Measurements from ENCODE around the gene LRIG1. TPM values are rescaled to one million over a fixed set of nuclear protein-coding genes. Genes with fewer than 3 reads are reported as not detected.

Gene LRIG1
- total RNA-seq, 1 experiment from 2014 or later: 16.0 TPM

- H3K4me1 ChIP-seq (replicated peaks): peaks cover 25% of the 10 kb centered on the region
- DNase-seq (ENCODE audit: low read depth in 1 of 2, low spot score in 2 of 2): no peak
- H3K27me3 ChIP-seq (replicated peaks): no peaks in the 10 kb centered on the region
- peaks cover 9% of the 10 kb centered on the region for H3K36me3 ChIP-seq
- no peak overlapping the region for H3K27ac ChIP-seq
- 0 out of 2 replicates have a peak, but pooled peaks cover 2% of the 10 kb centered on the region for H3K9me3 ChIP-seq (replicated peaks)
- peak overlapping the region; percentile 99 for H3K4me3 ChIP-seq
Measured at GRCh38 chr3:66498687-66499621, 1.9 kb downstream of the LRIG1 start.

- Histone ChIP-seq H3K27me3 (replicated peaks) (no peaks in the 10 kb centered on the region), H3K27ac (no peak overlapping the region), H3K9me3 (replicated peaks) (0 out of 2 replicates have a peak, but pooled peaks cover 2% of the 10 kb centered on the region), H3K4me1 (replicated peaks) (peaks cover 25% of the 10 kb centered on the region), H3K4me3 (no peak overlapping the region), H3K36me3 (peaks cover 9% of the 10 kb centered on the region)
- no peak for DNase-seq (ENCODE audit: low read depth in 1 of 2, low spot score in 2 of 2)
Measured at GRCh38 chr3:66497985-66498671, 2.7 kb downstream of the LRIG1 start.

GRCh38 chr3:66497288-66497984 is 3.4 kb downstream of the LRIG1 start:
- no peak overlapping the region for H3K27ac ChIP-seq
- no peaks in the 10 kb centered on the region for H3K27me3 ChIP-seq (replicated peaks)
- 0 out of 2 replicates have a peak, but pooled peaks cover 2% of the 10 kb centered on the region for H3K9me3 ChIP-seq (replicated peaks)
- no peak for DNase-seq (ENCODE audit: low read depth in 1 of 2, low spot score in 2 of 2)
- peaks cover 25% of the 10 kb centered on the region for H3K4me1 ChIP-seq (replicated peaks)
- peaks cover 9% of the 10 kb centered on the region for H3K36me3 ChIP-seq
- H3K4me3 ChIP-seq: no peak overlapping the region

GRCh38 chr3:66496746-66497145 is 4.1 kb downstream of the LRIG1 start:
- no peak for DNase-seq (ENCODE audit: low read depth in 1 of 2, low spot score in 2 of 2)
- Histone ChIP-seq H3K9me3 (replicated peaks) (0 out of 2 replicates have a peak, but pooled peaks cover 2% of the 10 kb centered on the region), H3K4me3 (no peak overlapping the region), H3K36me3 (peaks cover 9% of the 10 kb centered on the region), H3K27ac (no peak overlapping the region), H3K4me1 (replicated peaks) (peaks cover 25% of the 10 kb centered on the region), H3K27me3 (replicated peaks) (no peaks in the 10 kb centered on the region)

GRCh38 chr3:66496301-66496700 is 4.5 kb downstream of the LRIG1 start:
- H3K4me1 ChIP-seq (replicated peaks): peaks cover 21% of the 10 kb centered on the region
- no peaks in the 10 kb centered on the region for H3K27me3 ChIP-seq (replicated peaks)
- H3K4me3 ChIP-seq: no peak overlapping the region
- no peak overlapping the region for H3K27ac ChIP-seq
- H3K9me3 ChIP-seq (replicated peaks): 0 out of 2 replicates have a peak, but pooled peaks cover 2% of the 10 kb centered on the region
- peaks cover 9% of the 10 kb centered on the region for H3K36me3 ChIP-seq
- no peak for DNase-seq (ENCODE audit: low read depth in 1 of 2, low spot score in 2 of 2)

- Histone ChIP-seq H3K9me3 (replicated peaks) (0 out of 2 replicates have a peak, but pooled peaks cover 1% of the 10 kb centered on the region), H3K4me1 (replicated peaks) (peaks cover 26% of the 10 kb centered on the region), H3K36me3 (peaks cover 8% of the 10 kb centered on the region), H3K27me3 (replicated peaks) (no peaks in the 10 kb centered on the region), H3K27ac (no peak overlapping the region), H3K4me3 (no peak overlapping the region)
- no peak for DNase-seq (ENCODE audit: low read depth in 1 of 2, low spot score in 2 of 2)
Measured at GRCh38 chr3:66495668-66496045, 5.2 kb downstream of the LRIG1 start.

GRCh38 chr3:66494959-66495667 is 5.7 kb downstream of the LRIG1 start:
- Histone ChIP-seq H3K4me3 (no peak overlapping the region), H3K27ac (no peak overlapping the region), H3K27me3 (replicated peaks) (no peaks in the 10 kb centered on the region), H3K9me3 (replicated peaks) (no peaks in the 10 kb centered on the region), H3K36me3 (peaks cover 3% of the 10 kb centered on the region), H3K4me1 (replicated peaks) (peaks cover 26% of the 10 kb centered on the region)
- no peak for DNase-seq (ENCODE audit: low read depth in 1 of 2, low spot score in 2 of 2)

- Histone ChIP-seq H3K36me3 (no peaks in the 10 kb centered on the region), H3K27me3 (replicated peaks) (no peaks in the 10 kb centered on the region), H3K9me3 (replicated peaks) (no peaks in the 10 kb centered on the region), H3K27ac (no peak overlapping the region), H3K4me1 (replicated peaks) (peaks cover 23% of the 10 kb centered on the region), H3K4me3 (no peak overlapping the region)
- no peak for DNase-seq (ENCODE audit: low read depth in 1 of 2, low spot score in 2 of 2)
Measured at GRCh38 chr3:66493458-66494099, 7.2 kb downstream of the LRIG1 start.

GRCh38 chr3:66492672-66493071 is 8.2 kb downstream of the LRIG1 start:
- Histone ChIP-seq H3K4me1 (replicated peaks) (peaks cover 23% of the 10 kb centered on the region), H3K27me3 (replicated peaks) (no peaks in the 10 kb centered on the region), H3K4me3 (no peak overlapping the region), H3K9me3 (replicated peaks) (no peaks in the 10 kb centered on the region), H3K27ac (no peak overlapping the region), H3K36me3 (no peaks in the 10 kb centered on the region)
- no peak for DNase-seq (ENCODE audit: low read depth in 1 of 2, low spot score in 2 of 2)

- Histone ChIP-seq H3K36me3 (no peaks in the 10 kb centered on the region), H3K4me1 (replicated peaks) (peaks cover 29% of the 10 kb centered on the region), H3K9me3 (replicated peaks) (no peaks in the 10 kb centered on the region), H3K27me3 (replicated peaks) (no peaks in the 10 kb centered on the region), H3K4me3 (no peak overlapping the region), H3K27ac (no peak overlapping the region)
- DNase-seq (ENCODE audit: low read depth in 1 of 2, low spot score in 2 of 2): no peak
Measured at GRCh38 chr3:66492071-66492470, 8.8 kb downstream of the LRIG1 start.

- H3K36me3 ChIP-seq: no peaks in the 10 kb centered on the region
- DNase-seq (ENCODE audit: low read depth in 1 of 2, low spot score in 2 of 2): no peak
- H3K4me1 ChIP-seq (replicated peaks): peaks cover 40% of the 10 kb centered on the region
- H3K27me3 ChIP-seq (replicated peaks): no peaks in the 10 kb centered on the region
- H3K9me3 ChIP-seq (replicated peaks): no peaks in the 10 kb centered on the region
- H3K4me3 ChIP-seq: no peak overlapping the region
- H3K27ac ChIP-seq: no peak overlapping the region
Measured at GRCh38 chr3:66490984-66491383, 9.8 kb downstream of the LRIG1 start.

- Histone ChIP-seq H3K4me1 (replicated peaks) (peaks cover 46% of the 10 kb centered on the region), H3K27ac (no peak overlapping the region), H3K9me3 (replicated peaks) (no peaks in the 10 kb centered on the region), H3K36me3 (no peaks in the 10 kb centered on the region), H3K4me3 (no peak overlapping the region), H3K27me3 (replicated peaks) (no peaks in the 10 kb centered on the region)
- DNase-seq (ENCODE audit: low read depth in 1 of 2, low spot score in 2 of 2): no peak
Measured at GRCh38 chr3:66490214-66490613, 10.6 kb downstream of the LRIG1 start.

GRCh38 chr3:66489581-66489980 is 11.2 kb downstream of the LRIG1 start:
- H3K27ac ChIP-seq: no peak overlapping the region
- no peaks in the 10 kb centered on the region for H3K27me3 ChIP-seq (replicated peaks)

More at GRCh38 chr3:66489581-66489980, 11.2 kb downstream of the LRIG1 start:
- Histone ChIP-seq H3K9me3 (replicated peaks) (no peaks in the 10 kb centered on the region), H3K4me1 (replicated peaks) (peaks cover 45% of the 10 kb centered on the region), H3K4me3 (no peak overlapping the region), H3K36me3 (no peaks in the 10 kb centered on the region)
- no peak for DNase-seq (ENCODE audit: low read depth in 1 of 2, low spot score in 2 of 2)

All from SJSA1 (cell line).